HG03565 (cell line): Measurements from ENCODE around the gene EEF1G.

Experiments used
- ATAC-seq: cut with Tn5 transposase; IDR thresholded peaks from one replicate; pipeline ENCODE4 v1.9.1; 2021; ENCODE audit warnings: mild to moderate bottlenecking, moderate library complexity; ENCODE audit not compliant: unreplicated experiment

The EEF1G gene

DNA sequence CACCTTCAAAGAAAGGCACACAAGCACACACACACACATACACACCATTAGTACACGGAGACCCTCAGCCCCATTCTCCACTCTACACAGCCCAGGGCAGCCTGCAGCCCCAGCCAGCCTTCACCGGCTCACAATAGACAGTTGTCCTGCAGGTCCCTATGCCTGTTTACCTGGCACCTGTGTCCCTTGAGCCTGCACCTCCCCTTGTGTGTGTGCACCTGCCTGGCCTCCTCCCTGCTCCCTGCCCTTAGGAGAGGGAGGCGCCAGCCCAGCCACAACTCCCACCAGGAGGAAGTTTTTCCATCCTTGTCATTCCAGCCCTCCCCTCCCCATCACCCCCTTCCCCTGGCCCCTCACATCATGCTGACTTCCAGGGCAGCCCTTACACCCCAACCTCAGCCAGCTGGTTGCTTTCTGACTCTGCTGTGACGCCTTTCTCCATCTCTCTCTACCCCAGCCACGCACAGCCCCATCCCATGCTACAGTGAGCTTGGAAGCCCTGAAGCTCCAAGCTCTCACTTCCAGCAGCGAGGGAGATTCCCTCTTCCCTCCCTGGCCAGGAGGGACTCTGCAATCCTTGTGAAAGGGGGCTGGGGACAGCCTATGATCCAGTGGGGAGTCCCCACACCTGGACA lies 31.5 kb downstream of the EEF1G start:
- no peak for ATAC-seq

DNA sequence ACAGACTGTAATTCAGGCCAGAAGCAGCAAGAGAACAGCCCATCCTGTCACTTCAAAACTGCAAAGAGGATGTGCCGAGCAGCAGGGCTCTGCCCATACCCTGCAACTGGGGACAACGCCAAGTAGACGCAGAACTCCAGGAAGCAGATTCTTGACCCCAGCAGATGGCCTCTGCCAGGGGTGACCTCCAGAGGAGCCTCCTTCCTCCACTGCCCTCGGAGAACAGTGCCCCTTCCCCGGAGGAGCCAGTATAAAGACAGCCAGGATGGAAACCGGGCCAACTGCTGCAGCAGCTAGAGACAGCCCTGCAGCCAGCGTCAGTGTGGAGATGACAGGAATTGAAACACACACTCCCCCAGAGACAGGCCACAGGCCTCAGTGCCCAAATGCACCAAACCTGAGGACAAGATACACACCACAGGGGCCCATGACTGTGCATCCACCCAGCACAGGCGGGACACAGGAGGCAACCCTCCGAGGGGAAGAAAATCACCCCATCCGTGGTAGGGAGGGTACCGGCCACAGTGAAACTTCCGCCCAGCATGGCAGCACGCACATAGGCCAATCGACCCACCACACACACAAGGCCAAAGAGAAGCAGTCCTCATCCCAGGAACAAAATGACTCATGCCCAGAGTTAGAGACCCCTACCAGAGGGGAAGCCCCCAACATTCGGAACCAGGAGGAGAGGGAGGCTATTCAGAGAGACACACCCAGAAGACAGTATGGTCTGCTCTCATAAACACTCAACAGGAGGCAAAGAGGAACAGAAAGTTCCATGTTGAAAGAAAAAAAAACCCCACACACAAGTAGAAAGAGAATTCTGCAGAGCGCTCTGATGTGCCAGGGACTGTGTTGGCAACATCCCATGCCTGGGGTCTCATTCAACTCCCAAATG lies 32.6 kb downstream of the EEF1G start:
- peak; percentile 36 for ATAC-seq

DNA sequence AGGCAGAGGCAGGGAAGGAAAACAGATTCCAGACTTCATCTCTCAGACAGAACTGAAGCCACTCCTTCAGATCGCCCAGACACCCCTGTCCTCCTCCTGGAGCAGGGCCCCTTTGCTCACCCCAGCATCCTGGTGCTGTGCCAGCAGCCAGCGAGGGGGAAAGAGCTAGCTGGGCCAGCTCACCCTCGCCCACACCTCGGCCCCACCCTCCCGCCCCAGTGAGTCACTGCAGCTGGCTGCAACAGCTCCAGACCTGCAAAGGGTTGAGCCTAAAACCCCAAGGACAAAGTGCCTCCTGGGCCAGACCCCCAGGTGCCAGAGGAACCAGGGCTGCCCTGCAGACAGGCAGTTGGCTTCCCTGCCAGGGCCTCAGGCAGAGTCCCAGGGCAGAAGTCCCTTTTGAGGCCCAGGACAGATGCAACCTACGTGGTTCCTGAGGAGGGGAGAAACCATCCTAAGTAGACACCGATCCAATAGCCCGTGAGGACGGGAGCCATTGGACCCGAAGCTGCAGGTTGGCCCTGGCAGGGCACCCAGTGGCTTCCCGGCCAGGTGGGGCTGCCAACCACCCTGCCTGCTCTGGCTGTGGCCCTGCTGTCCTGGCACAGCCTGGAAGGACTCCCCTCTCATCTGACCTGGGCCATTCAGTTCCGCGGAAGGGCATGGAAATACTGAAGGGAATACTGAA lies 34.3 kb downstream of the EEF1G start:
- no peak for ATAC-seq

GRCh38 chr11:62538470-62539237 lies 35.0 kb downstream of the EEF1G start:
- no peak for ATAC-seq

GRCh38 chr11:62536301-62536957 lies 37.3 kb downstream of the EEF1G start:
- ATAC-seq: no peak

- ATAC-seq: no peak
Observed at GRCh38 chr11:62535802-62536201, 37.9 kb downstream of the EEF1G start.

GRCh38 chr11:62534779-62535545 lies 38.7 kb downstream of the EEF1G start:
- no peak for ATAC-seq

GRCh38 chr11:62532096-62532495 lies 41.6 kb downstream of the EEF1G start:
- ATAC-seq: no peak

- no peak for ATAC-seq
Observed at GRCh38 chr11:62516736-62517371, 56.8 kb downstream of the EEF1G start.

DNA sequence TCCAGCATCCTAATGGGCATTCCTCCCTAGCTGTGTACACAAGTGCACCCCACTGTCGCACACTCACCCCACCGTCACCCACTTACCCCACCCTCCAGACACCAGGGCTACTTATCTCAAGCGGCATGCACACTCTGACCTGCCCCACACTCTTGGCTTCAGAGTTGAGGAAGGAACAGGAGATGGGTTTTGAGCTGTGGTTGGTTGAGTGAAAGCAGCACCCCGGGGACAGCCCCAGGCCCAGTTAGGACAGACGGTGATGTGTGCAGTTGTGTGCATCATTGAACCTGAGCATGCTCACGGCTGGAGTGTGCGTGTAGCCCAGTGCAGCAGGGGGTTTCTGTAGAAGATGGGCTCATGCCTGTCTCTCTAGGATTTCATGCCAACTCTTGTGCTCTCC lies 59.5 kb downstream of the EEF1G start:
- ATAC-seq: no peak

DNA sequence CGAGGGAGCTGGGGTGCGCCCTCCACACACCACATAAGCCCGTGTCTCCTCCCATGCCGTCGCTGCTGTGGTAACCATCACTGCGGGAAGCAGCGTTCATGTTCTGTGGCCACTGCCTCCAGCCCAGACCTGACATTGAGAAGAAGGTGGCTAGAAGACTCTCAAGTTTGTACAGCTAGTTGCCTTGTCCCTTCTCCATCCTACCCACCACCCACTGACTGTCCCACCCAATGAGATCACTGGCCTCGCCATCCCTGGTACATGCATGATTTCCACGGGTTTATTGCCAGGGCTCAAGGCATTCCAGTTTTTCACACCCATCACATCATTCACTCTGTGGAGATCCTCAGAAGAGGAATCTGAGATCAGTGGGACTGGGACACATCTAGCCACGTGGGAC lies 60.1 kb downstream of the EEF1G start:
- no peak for ATAC-seq

DNA sequence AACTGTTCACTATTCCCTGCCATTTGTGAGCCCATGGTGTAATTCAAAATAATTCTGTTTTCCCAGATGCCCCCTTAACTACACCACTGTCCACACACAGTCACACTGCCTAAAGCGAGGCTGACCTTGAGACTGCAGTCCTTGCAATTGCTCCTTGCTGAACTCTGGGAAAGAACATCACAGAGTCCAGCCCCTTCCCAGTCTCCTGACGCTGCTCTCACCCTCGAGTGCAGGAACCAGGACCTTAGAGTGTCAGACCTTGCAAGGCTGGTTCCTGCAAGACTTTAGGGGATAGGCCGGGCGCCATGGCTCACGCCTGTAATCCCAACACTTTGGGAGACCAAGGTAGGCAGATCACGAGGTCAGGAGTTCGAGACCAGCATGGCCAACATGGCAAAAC lies 60.7 kb downstream of the EEF1G start:
- no peak for ATAC-seq
